Endothelial cell of umbilical vein (primary cell): Measurements from ENCODE around the gene ETS2. TPM values are rescaled to one million over a fixed set of nuclear protein-coding genes. Genes with fewer than 3 reads are reported as not detected.

Experiments
- BruUV-seq: library from RNA; stranded (reverse); fragments of 400-500 nt; replicated peaks from 2 replicates; lab custom pipeline; 2021; lab: Mats Ljungman, UMichigan
- CTCF ChIA-PET: fragments of 300-600, 350-600 bp; sonication (Branson Sonifier 250); formaldehyde crosslinking; loops from one replicate; lab custom pipeline; 2021; ENCODE audit warnings: antibody characterized with exemption, inconsistent platforms; lab: Charles Lee
- POLR2A ChIA-PET: fragments of 300-600, 350-600 bp; sonication (Branson Sonifier 250); formaldehyde crosslinking; loops from one replicate; lab custom pipeline; 2021; ENCODE audit warnings: antibody characterized with exemption, inconsistent platforms; lab: Charles Lee
- DNase-seq: peaks from one replicate; pipeline ENCODE4 v3.0.0-alpha.2; 2011; ENCODE audit warnings: low read depth, low spot score
- FAIRE-seq: peaks from 2 replicates; lab custom pipeline; 2011; peaks lifted over from hg19 to GRCh38; lab: Jason Lieb, UNC
- H2AFZ ChIP-seq: 2 replicates; pipeline ENCODE4 v1.6.0; 2012; ENCODE audit warnings: low read depth, low read length, control low read depth, inconsistent platforms
- H3K27ac ChIP-seq: 2 replicates; pipeline ENCODE4 v1.5.1; 2011; ENCODE audit warnings: low read depth, mild to moderate bottlenecking, control low read depth, low read length, moderate library complexity; ENCODE audit not compliant: insufficient read depth
- H3K27me3 ChIP-seq, 2 experiments: 2 replicates each; pipeline versions ENCODE4 v1.6.0 to v1.6.1; 2011; ENCODE audit warnings: low read length in 2 of 2, mixed read lengths in 1 of 2; ENCODE audit not compliant: control insufficient read depth in 2 of 2, insufficient read depth in 2 of 2
- H3K36me3 ChIP-seq, 2 experiments: 2 replicates in 1 of 2; 3 replicates in 1 of 2; pipeline ENCODE4 v1.5.1; 2011; ENCODE audit warnings: low read length in 2 of 2, mild to moderate bottlenecking in 1 of 2, moderate library complexity in 1 of 2; ENCODE audit not compliant: control insufficient read depth in 2 of 2, insufficient read depth in 2 of 2; ENCODE audit errors: extremely low read depth in 1 of 2
- H3K4me1 ChIP-seq: 3 replicates; pipeline ENCODE4 v1.5.1; 2011; ENCODE audit warnings: mild to moderate bottlenecking, low read length; ENCODE audit not compliant: control insufficient read depth, insufficient read depth; ENCODE audit errors: extremely low read depth
- H3K4me2 ChIP-seq: 2 replicates; pipeline ENCODE4 v1.6.1; 2011; ENCODE audit warnings: low read length, control low read depth, mixed read lengths; ENCODE audit not compliant: insufficient read depth
- H3K4me3 ChIP-seq, 3 experiments: fragments of 200-600 bp in 1 of 3; sonication (generic), shearing (Covaris generic) in 1 of 3; replicated peaks in 1 of 3; 2 replicates each; pipeline ENCODE4 v1.5.1; 2011 to 2016; ENCODE audit warnings: control low read depth in 3 of 3, low read length in 3 of 3, mild to moderate bottlenecking in 2 of 3, inconsistent platforms in 1 of 3, low read depth in 1 of 3, moderate library complexity in 1 of 3; ENCODE audit not compliant: insufficient read depth in 1 of 3
- H3K79me2 ChIP-seq: 2 replicates; pipeline ENCODE4 v1.6.0; 2012; ENCODE audit warnings: low read length, inconsistent platforms; ENCODE audit not compliant: control insufficient read depth, insufficient read depth
- H3K9ac ChIP-seq: replicated peaks from 2 replicates; pipeline ENCODE3; 2011; ENCODE audit warnings: low read length, control low read depth; ENCODE audit not compliant: insufficient read depth; ENCODE audit errors: extremely low read depth
- H3K9me1 ChIP-seq: replicated peaks from 3 replicates; pipeline ENCODE4 v1.6.0; 2011; ENCODE audit warnings: mild to moderate bottlenecking, low read length; ENCODE audit not compliant: control insufficient read depth, insufficient read depth; ENCODE audit errors: extremely low read depth
- H3K9me3 ChIP-seq: replicated peaks from 2 replicates; pipeline ENCODE4 v1.5.1; 2012; ENCODE audit warnings: low read length, inconsistent platforms; ENCODE audit not compliant: control insufficient read depth, insufficient read depth
- H4K20me1 ChIP-seq: replicated peaks from 2 replicates; pipeline ENCODE3; 2011; ENCODE audit warnings: mild to moderate bottlenecking, low read length; ENCODE audit not compliant: control insufficient read depth, insufficient read depth; ENCODE audit errors: extremely low read depth
- EZH2 ChIP-seq: IDR thresholded peaks from 2 replicates; pipeline ENCODE4 v1.6.1; 2012; ENCODE audit warnings: borderline replicate concordance, low read depth, mild to moderate bottlenecking, moderate library complexity, low read length, inconsistent platforms; ENCODE audit not compliant: severe bottlenecking
- FOS ChIP-seq: IDR thresholded peaks from 2 replicates; pipeline ENCODE4 v1.6.1; 2011; ENCODE audit warnings: mild to moderate bottlenecking, low read length, moderate library complexity, borderline replicate concordance; ENCODE audit not compliant: insufficient read depth
- GATA2 ChIP-seq: IDR thresholded peaks from 2 replicates; pipeline ENCODE4 v1.7.0; 2011; ENCODE audit warnings: low read depth, mild to moderate bottlenecking, moderate library complexity, mixed read lengths, low read length; ENCODE audit not compliant: insufficient read length, insufficient read depth
- JUN ChIP-seq: IDR thresholded peaks from 2 replicates; pipeline ENCODE4 v1.6.1; 2011; ENCODE audit warnings: borderline replicate concordance, low read depth; ENCODE audit not compliant: insufficient read length, insufficient read depth
- MYC ChIP-seq: IDR thresholded peaks from one replicate; pipeline ENCODE4 v1.6.1; 2011; ENCODE audit warnings: mild to moderate bottlenecking, low read depth, low read length
- POLR2A ChIP-seq: IDR thresholded peaks from 2 replicates; pipeline ENCODE4 v1.6.1; 2012; ENCODE audit warnings: low read depth, mild to moderate bottlenecking, control low read depth, low read length
- POLR2AphosphoS5 ChIP-seq: IDR thresholded peaks from 2 replicates; pipeline ENCODE4 v1.6.1; 2012; ENCODE audit warnings: low read depth, mild to moderate bottlenecking, control low read depth, low read length, moderate library complexity; ENCODE audit not compliant: insufficient read depth
- dilution Hi-C: fragments of 300-500 bp; cut with MboI; formaldehyde crosslinking; loops from one replicate; pipeline ENCODE4 v1.15.0; 2019; ENCODE audit warnings: low sequenced_read_pairs; ENCODE audit not compliant: extremely low pct_ligation_motif_present
- intact Hi-C: fragments of 100-400 bp; cut with micrococcal nuclease; formaldehyde crosslinking; loops from one replicate; pipeline ENCODE4 v1.10.0; 2022
- polyA plus RNA-seq, 4 experiments: library from polyadenylated mRNA; depleted of rRNA in 3 of 4; stranded (reverse) in 3 of 4; unstranded in 1 of 4; fragments of >200 nt; gene quantifications; 2 replicates each; pipeline versions ENCODE4 v1.2.1 to v1.2.3, GENCODE V29; 2011 to 2012; ENCODE audit warnings: missing spikeins in 1 of 4
- total RNA-seq: library from RNA; stranded (reverse); gene quantifications from 2 replicates; pipeline ENCODE4 v1.2.3, GENCODE V29; 2021
- TF ChIP-seq, protein P1 (sequence below): IDR thresholded peaks from 2 replicates; pipeline ENCODE4 v1.6.1; 2011; ENCODE audit not compliant: insufficient read depth, insufficient read length
- TF ChIP-seq, protein P2 (sequence below), 2 donors: IDR thresholded peaks; 1 replicate in 1 of 2; 2 replicates in 1 of 2; pipeline ENCODE4 v1.5.1; 2011; ENCODE audit warnings: low read length in 2 of 2, mild to moderate bottlenecking in 2 of 2, moderate library complexity in 2 of 2, control low read depth in 1 of 2, inconsistent platforms in 1 of 2, low read depth in 1 of 2; ENCODE audit not compliant: insufficient read depth in 1 of 2; ENCODE audit errors: extremely low read depth in 1 of 2

The ETS2 gene
- total and polyA plus RNA-seq, 2 donors (not counting 3 experiments of a cell fraction or from before 2014, with no cell fraction given), result 16.3 to 54.5 TPM

DNA sequence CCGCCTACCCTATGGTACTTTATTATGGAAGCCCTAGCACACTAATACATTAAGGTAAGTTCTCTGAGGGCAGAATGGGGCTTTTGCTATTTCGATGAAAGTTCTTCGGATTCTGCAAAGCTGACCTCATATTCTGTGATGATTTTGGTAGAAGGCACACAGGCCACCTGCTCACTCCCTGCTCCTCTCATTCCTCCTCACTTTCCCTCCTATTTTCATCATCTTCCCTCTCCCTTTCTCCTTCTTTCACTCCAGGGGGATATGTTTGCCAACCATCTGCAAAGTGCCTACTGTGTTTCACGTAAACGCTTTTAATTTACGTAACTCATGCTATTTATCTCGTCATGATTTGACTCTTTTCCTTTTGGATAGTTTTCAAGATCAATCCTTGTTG, 45.0 kb upstream of the ETS2 start:
- POLR2A ChIA-PET, result no interaction called here
- H3K4me1 ChIP-seq, result peaks cover 4% of the 10 kb centered on the region
- dilution Hi-C loops, result no loop called here
- TF ChIP-seq JUN (no peak), POLR2AphosphoS5 (no peak), FOS (no peak), EZH2 (no peak), POLR2A (no peak), GATA2 (no peak), MYC (no peak)
- TF ChIP-seq, protein P1, sequence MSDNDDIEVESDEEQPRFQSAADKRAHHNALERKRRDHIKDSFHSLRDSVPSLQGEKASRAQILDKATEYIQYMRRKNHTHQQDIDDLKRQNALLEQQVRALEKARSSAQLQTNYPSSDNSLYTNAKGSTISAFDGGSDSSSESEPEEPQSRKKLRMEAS, result no peak
- TF ChIP-seq, protein P2, sequence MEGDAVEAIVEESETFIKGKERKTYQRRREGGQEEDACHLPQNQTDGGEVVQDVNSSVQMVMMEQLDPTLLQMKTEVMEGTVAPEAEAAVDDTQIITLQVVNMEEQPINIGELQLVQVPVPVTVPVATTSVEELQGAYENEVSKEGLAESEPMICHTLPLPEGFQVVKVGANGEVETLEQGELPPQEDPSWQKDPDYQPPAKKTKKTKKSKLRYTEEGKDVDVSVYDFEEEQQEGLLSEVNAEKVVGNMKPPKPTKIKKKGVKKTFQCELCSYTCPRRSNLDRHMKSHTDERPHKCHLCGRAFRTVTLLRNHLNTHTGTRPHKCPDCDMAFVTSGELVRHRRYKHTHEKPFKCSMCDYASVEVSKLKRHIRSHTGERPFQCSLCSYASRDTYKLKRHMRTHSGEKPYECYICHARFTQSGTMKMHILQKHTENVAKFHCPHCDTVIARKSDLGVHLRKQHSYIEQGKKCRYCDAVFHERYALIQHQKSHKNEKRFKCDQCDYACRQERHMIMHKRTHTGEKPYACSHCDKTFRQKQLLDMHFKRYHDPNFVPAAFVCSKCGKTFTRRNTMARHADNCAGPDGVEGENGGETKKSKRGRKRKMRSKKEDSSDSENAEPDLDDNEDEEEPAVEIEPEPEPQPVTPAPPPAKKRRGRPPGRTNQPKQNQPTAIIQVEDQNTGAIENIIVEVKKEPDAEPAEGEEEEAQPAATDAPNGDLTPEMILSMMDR (IDR thresholded peaks at IDR 0.05; ENCODE audit: extremely low read depth in 1 of 2, insufficient read depth in 1 of 2, low read depth in 1 of 2, low read length in 2 of 2), result no peak
- no peaks in the 10 kb centered on the region for H3K79me2 ChIP-seq
- H3K9me3 ChIP-seq, result no peaks in the 10 kb centered on the region
- H3K27ac ChIP-seq, result no peak overlapping the region
- no peak overlapping the region for H3K9ac ChIP-seq
- H3K4me2 ChIP-seq, result no peak overlapping the region
- H3K36me3 ChIP-seq, result no peaks in the 10 kb centered on the region
- no peaks in the 10 kb centered on the region for H4K20me1 ChIP-seq
- H3K27me3 ChIP-seq, result peaks cover 2 to 6% of the 10 kb centered on the region in 2 experiments
- BruUV-seq, result no TSS peak
- FAIRE-seq (no peak), DNase-seq (no peak)
- no peak overlapping the region for H3K4me3 ChIP-seq
- H2AFZ ChIP-seq, result no peak overlapping the region
- no peaks in the 10 kb centered on the region for H3K9me1 ChIP-seq
- intact Hi-C loops, result no loop called here
- CTCF ChIA-PET, result interaction anchor here (0.9 to 1.8 kb wide), 2 partner anchors 9 to 10 kb away, joined by 4 to 13 read pairs; no protein-coding TSS in a partner anchor
